GM23248 (cell line): Measurements from ENCODE around the gene C9orf50. TPM values are rescaled to one million over a fixed set of nuclear protein-coding genes. Genes with fewer than 3 reads are reported as not detected.

Source experiments
- DNase-seq: peaks from one replicate; pipeline ENCODE4 v3.0.0-alpha.2; 2015
- H2AFZ ChIP-seq: fragments of 200-600 bp; sonication (generic); 2 replicates; pipeline ENCODE4 v1.6.1; 2016; ENCODE audit warnings: antibody characterized with exemption
- H3F3A ChIP-seq: fragments of 200-600 bp; sonication (generic); 2 replicates; pipeline ENCODE4 v1.6.1; 2016; ENCODE audit warnings: mild to moderate bottlenecking, antibody characterized with exemption, mixed run types; ENCODE audit not compliant: insufficient read depth
- H3K27ac ChIP-seq: fragments of 200-600 bp; sonication (generic); 2 replicates; pipeline ENCODE4 v1.5.1; 2016; ENCODE audit warnings: mild to moderate bottlenecking
- H3K27me3 ChIP-seq: fragments of 200-600 bp; sonication (generic); replicated peaks from 2 replicates; pipeline ENCODE4 v1.6.1; 2016; ENCODE audit warnings: mild to moderate bottlenecking; ENCODE audit not compliant: insufficient read depth
- H3K36me3 ChIP-seq: fragments of 200-600 bp; sonication (generic); 2 replicates; pipeline ENCODE4 v1.6.1; 2016; ENCODE audit warnings: low read depth, mild to moderate bottlenecking
- H3K4me1 ChIP-seq: fragments of 200-600 bp; sonication (generic); 2 replicates; pipeline ENCODE4 v1.6.1; 2016; ENCODE audit warnings: mild to moderate bottlenecking; ENCODE audit not compliant: insufficient read depth
- H3K4me2 ChIP-seq: fragments of 200-600 bp; sonication (generic); one replicate; pipeline ENCODE4 v1.6.1; 2016; ENCODE audit warnings: mild to moderate bottlenecking; ENCODE audit not compliant: unreplicated experiment
- H3K4me3 ChIP-seq: fragments of 200-600 bp; sonication (generic); 2 replicates; pipeline ENCODE4 v1.5.1; 2016; ENCODE audit warnings: mild to moderate bottlenecking
- H3K79me2 ChIP-seq: fragments of 200-600 bp; sonication (generic); 2 replicates; pipeline ENCODE4 v1.6.1; 2016; ENCODE audit warnings: mild to moderate bottlenecking; ENCODE audit not compliant: insufficient read depth
- H3K9ac ChIP-seq: fragments of 200-600 bp; sonication (generic); 2 replicates; pipeline ENCODE4 v1.6.1; 2016; ENCODE audit warnings: mild to moderate bottlenecking
- H3K9me2 ChIP-seq: fragments of 200-600 bp; sonication (generic); 2 replicates; pipeline ENCODE4 v1.6.1; 2016; ENCODE audit warnings: mixed run types, mild to moderate bottlenecking, moderate library complexity; ENCODE audit not compliant: insufficient read depth
- H3K9me3 ChIP-seq: fragments of 200-600 bp; sonication (generic); one replicate; pipeline ENCODE4 v1.6.1; 2017; ENCODE audit warnings: low read depth
- H4K20me1 ChIP-seq: fragments of 200-600 bp; sonication (generic); 2 replicates; pipeline ENCODE4 v1.6.0; 2016; ENCODE audit not compliant: insufficient read depth
- EZH2 ChIP-seq: fragments of 200-600 bp; sonication (generic); IDR thresholded peaks from 2 replicates; pipeline ENCODE4 v1.6.1; 2018; ENCODE audit warnings: antibody characterized with exemption, mild to moderate bottlenecking; ENCODE audit not compliant: insufficient read depth, poor library complexity, severe bottlenecking
- EZH2phosphoT487 ChIP-seq: fragments of 200-600 bp; sonication (generic); IDR thresholded peaks from 2 replicates; pipeline ENCODE4 v1.6.1; 2018; ENCODE audit warnings: antibody characterized with exemption, moderate library complexity, mild to moderate bottlenecking, low read depth; ENCODE audit not compliant: insufficient read depth
- WGBS, 2 experiments: methylation state at CpG; one replicate each; pipeline ENCODE4 v1.1.6; 2015 to 2017; ENCODE audit warnings: low lambda C conversion rate in 2 of 2, low coverage in 1 of 2; ENCODE audit errors: missing lambda C conversion rate in 2 of 2; 5-methylcytosine and 5-hydroxymethylcytosine counted together
- in situ Hi-C: fragments of 300-500 bp; cut with MboI; formaldehyde crosslinking; loops from 2 replicates; pipeline ENCODE4 v1.15.0; 2020
- polyA plus RNA-seq: library from polyadenylated mRNA; unstranded; fragments of >200 nt; fragmentation: Nextera tagmentation; extraction: Ambion mirVana; gene quantifications from 2 replicates; pipeline ENCODE4 v1.2.1, GENCODE V29; 2016
- total RNA-seq: library from RNA; depleted of rRNA; stranded (reverse); fragments of >200 nt; shearing (Covaris generic); gene quantifications from 2 replicates; pipeline ENCODE4 v1.2.3, GENCODE V29; 2014

Gene C9orf50
- total and polyA plus RNA-seq, 2 experiments from 2014 or later, result 0.23 to 0.32 TPM

- Histone ChIP-seq H3K27me3 (no peaks in the 10 kb centered on the region), H2AFZ (no peak overlapping the region), H3K9me3 (no peaks in the 10 kb centered on the region), H3K36me3 (no peaks in the 10 kb centered on the region), H3K4me2 (no peak overlapping the region), H3K9me2 (no peaks in the 10 kb centered on the region), H3K4me1 (peaks cover 13% of the 10 kb centered on the region), H4K20me1 (no peaks in the 10 kb centered on the region), H3K9ac (no peak overlapping the region), H3K4me3 (no peak overlapping the region), H3K27ac (no peak overlapping the region), H3F3A (peaks cover 12% of the 10 kb centered on the region), H3K79me2 (no peaks in the 10 kb centered on the region)
- DNase-seq, result no peak
- TF ChIP-seq EZH2phosphoT487 (no peak), EZH2 (no peak)
- in situ Hi-C loops, result no loop called here
- whole genome bisulfite sequencing, 2 experiments, result 91 to 94% methylated on average over 7 of the region's 7 CpGs
These were observed 34.8 kb upstream of the C9orf50 start for GRCh38 chr9:129655696-129656095.

GRCh38 chr9:129655154-129655553 is 34.3 kb upstream of the C9orf50 start:
- Histone ChIP-seq H4K20me1 (no peaks in the 10 kb centered on the region), H3F3A (peaks cover 12% of the 10 kb centered on the region), H3K4me2 (no peak overlapping the region), H3K36me3 (no peaks in the 10 kb centered on the region), H3K27me3 (no peaks in the 10 kb centered on the region), H3K9me3 (no peaks in the 10 kb centered on the region), H3K4me3 (no peak overlapping the region), H3K9ac (no peak overlapping the region), H3K4me1 (peaks cover 13% of the 10 kb centered on the region), H2AFZ (no peak overlapping the region), H3K9me2 (no peaks in the 10 kb centered on the region), H3K27ac (no peak overlapping the region), H3K79me2 (no peaks in the 10 kb centered on the region)
- in situ Hi-C loops, result no loop called here
- no peak for DNase-seq
- WGBS, 2 experiments, result 93 to 99% methylated on average over 7 of the region's 7 CpGs
- no peak for TF ChIP-seq EZH2phosphoT487
- no peak for TF ChIP-seq EZH2

- in situ Hi-C loops, result no loop called here
These were observed 33.7 kb upstream of the C9orf50 start for GRCh38 chr9:129654554-129655040.

GRCh38 chr9:129653823-129654553 is 33.1 kb upstream of the C9orf50 start:
- Histone ChIP-seq H3K4me2 (no peak overlapping the region), H3K79me2 (no peaks in the 10 kb centered on the region), H3K27ac (no peak overlapping the region), H3K9me3 (no peaks in the 10 kb centered on the region), H3K4me3 (no peak overlapping the region), H3K36me3 (no peaks in the 10 kb centered on the region), H2AFZ (no peak overlapping the region), H3K4me1 (peaks cover 13% of the 10 kb centered on the region), H3F3A (peaks cover 12% of the 10 kb centered on the region), H4K20me1 (no peaks in the 10 kb centered on the region), H3K9me2 (no peaks in the 10 kb centered on the region), H3K9ac (no peak overlapping the region), H3K27me3 (no peaks in the 10 kb centered on the region)
- TF ChIP-seq EZH2phosphoT487 (no peak), EZH2 (no peak)
- DNase-seq, result no peak
- WGBS, 2 experiments, result 79 to 81% methylated on average over 15 to 19 of the region's 19 CpGs
- in situ Hi-C loops, result no loop called here

More at GRCh38 chr9:129654554-129655040, 33.7 kb upstream of the C9orf50 start:
- H3K36me3 ChIP-seq, result no peaks in the 10 kb centered on the region
- H3K9me3 ChIP-seq, result no peaks in the 10 kb centered on the region
- peaks cover 12% of the 10 kb centered on the region for H3F3A ChIP-seq
- no peaks in the 10 kb centered on the region for H3K27me3 ChIP-seq
- peaks cover 13% of the 10 kb centered on the region for H3K4me1 ChIP-seq
- H3K79me2 ChIP-seq, result no peaks in the 10 kb centered on the region
- WGBS, 2 experiments, result 68 to 70% methylated on average over 20 of the region's 20 CpGs
- H3K27ac ChIP-seq, result no peak overlapping the region
- no peaks in the 10 kb centered on the region for H4K20me1 ChIP-seq
- TF ChIP-seq EZH2, result no peak
- no peak for TF ChIP-seq EZH2phosphoT487
- no peaks in the 10 kb centered on the region for H3K9me2 ChIP-seq
- H3K9ac ChIP-seq, result no peak overlapping the region
- no peak overlapping the region for H2AFZ ChIP-seq
- no peak overlapping the region for H3K4me2 ChIP-seq
- H3K4me3 ChIP-seq, result no peak overlapping the region
- DNase-seq, result no peak
